H1 (cell line): Measurements from ENCODE around the gene ABHD6. TPM values are rescaled to one million over a fixed set of nuclear protein-coding genes. Genes with fewer than 3 reads are reported as not detected.
A peak's percentile ranks its signal among the peaks of the same experiment; 100 is the strongest.

Source experiments
- CTCF ChIA-PET: fragments of 300-600 bp; sonication (Branson Sonifier 250); formaldehyde crosslinking; loops from one replicate; lab custom pipeline; 2021; ENCODE audit not compliant: partially characterized antibody; lab: Charles Lee
- POLR2A ChIA-PET: fragments of 300-600 bp; sonication (Branson Sonifier 250); formaldehyde crosslinking; loops from one replicate; lab custom pipeline; 2021; ENCODE audit warnings: inconsistent platforms; ENCODE audit not compliant: partially characterized antibody; lab: Charles Lee
- DNase-seq, 2 experiments: peaks; one replicate each; pipeline versions ENCODE4 v3.0.0 to v3.0.0-alpha.2; 2010 to 2022; ENCODE audit warnings: low spot score in 2 of 2, low read depth in 1 of 2, mixed read lengths in 1 of 2
- FAIRE-seq: peaks from 2 replicates; lab custom pipeline; 2011; peaks lifted over from hg19 to GRCh38; lab: Jason Lieb, UNC
- H2AFZ ChIP-seq: 2 replicates; pipeline ENCODE4 v1.8.1; 2012; ENCODE audit warnings: low read length, inconsistent platforms
- H2AK5ac ChIP-seq: 2 replicates; pipeline ENCODE4 v1.6.1; 2013; ENCODE audit warnings: low read depth, low read length
- H2BK120ac ChIP-seq: replicated peaks from 2 replicates; pipeline ENCODE3; 2013; ENCODE audit warnings: low read depth, low read length, inconsistent platforms
- H2BK12ac ChIP-seq: 2 replicates; pipeline ENCODE4 v1.6.1; 2013; ENCODE audit warnings: low read depth, low read length
- H2BK15ac ChIP-seq: 2 replicates; pipeline ENCODE4 v1.6.1; 2013; ENCODE audit warnings: low read length
- H2BK20ac ChIP-seq: 2 replicates; pipeline ENCODE4 v1.6.1; 2013; ENCODE audit warnings: low read length
- H2BK5ac ChIP-seq: 2 replicates; pipeline ENCODE4 v1.6.1; 2013; ENCODE audit warnings: low read depth, low read length
- H3K14ac ChIP-seq: 2 replicates; pipeline ENCODE4 v1.6.1; 2013; ENCODE audit warnings: inconsistent platforms; ENCODE audit not compliant: insufficient read length
- H3K18ac ChIP-seq: 2 replicates; pipeline ENCODE4 v1.6.1; 2013; ENCODE audit warnings: low read length; ENCODE audit errors: extremely low read depth
- H3K23ac ChIP-seq: 2 replicates; pipeline ENCODE4 v1.6.1; 2013; ENCODE audit warnings: inconsistent platforms; ENCODE audit not compliant: insufficient read length
- H3K23me2 ChIP-seq: 2 replicates; pipeline ENCODE4 v1.6.1; 2013; ENCODE audit warnings: low read depth, low read length
- H3K27ac ChIP-seq: 2 replicates; pipeline ENCODE4 v1.6.1; 2011; ENCODE audit warnings: low read depth, low read length, inconsistent platforms
- H3K27me3 ChIP-seq, 4 experiments: replicated peaks in 1 of 4; 1 replicate in 1 of 4; 2 replicates in 3 of 4; pipeline versions ENCODE4 v1.6.1 to v1.8.1; 2011 to 2013; ENCODE audit warnings: low read length in 3 of 4, mild to moderate bottlenecking in 3 of 4, inconsistent platforms in 2 of 4, mixed read lengths in 2 of 4, moderate library complexity in 1 of 4; ENCODE audit not compliant: control insufficient read depth in 3 of 4, insufficient read depth in 3 of 4; ENCODE audit errors: extremely low read depth in 1 of 4
- H3K36me3 ChIP-seq, 4 experiments: 2 replicates each; pipeline versions ENCODE4 v1.6.1 to v1.8.1; 2011 to 2013; ENCODE audit warnings: mild to moderate bottlenecking in 4 of 4, low read length in 3 of 4, moderate library complexity in 2 of 4, control low read depth in 1 of 4, inconsistent platforms in 1 of 4; ENCODE audit not compliant: insufficient read depth in 4 of 4, control insufficient read depth in 2 of 4
- H3K4ac ChIP-seq: replicated peaks from 2 replicates; pipeline ENCODE3; 2013; ENCODE audit warnings: low read length, low read depth, mixed read lengths, inconsistent platforms; ENCODE audit not compliant: insufficient read length
- H3K4me1 ChIP-seq, 4 experiments: replicated peaks in 1 of 4; 1 replicate in 1 of 4; 2 replicates in 3 of 4; pipeline versions ENCODE4 v1.6.1 to v1.8.1; 2011 to 2013; ENCODE audit warnings: low read length in 3 of 4, inconsistent platforms in 2 of 4, mixed read lengths in 1 of 4; ENCODE audit not compliant: insufficient read depth in 4 of 4, control insufficient read depth in 3 of 4
- H3K4me2 ChIP-seq, 2 experiments: 2 replicates each; pipeline versions ENCODE4 v1.6.1 to v1.8.1; 2011 to 2013; ENCODE audit warnings: low read depth in 2 of 2, low read length in 2 of 2, control low read depth in 1 of 2, inconsistent platforms in 1 of 2, mild to moderate bottlenecking in 1 of 2; ENCODE audit not compliant: insufficient read depth in 1 of 2
- H3K4me3 ChIP-seq, 4 experiments: fragments of 200-600, 300-600 bp in 1 of 4; sonication (generic), shearing (Covaris generic), sonication (Bioruptor Twin) in 1 of 4; 2 replicates each; pipeline versions ENCODE4 v1.5.1 to v1.8.1; 2011 to 2016; ENCODE audit warnings: low read length in 4 of 4, low read depth in 3 of 4, control low read depth in 2 of 4, inconsistent platforms in 2 of 4, mild to moderate bottlenecking in 2 of 4, mixed read lengths in 1 of 4, moderate library complexity in 1 of 4; ENCODE audit not compliant: insufficient read depth in 2 of 4; ENCODE audit errors: extremely low read depth in 1 of 4
- H3K56ac ChIP-seq: replicated peaks from 2 replicates; pipeline ENCODE3; 2013; ENCODE audit warnings: low read depth, mild to moderate bottlenecking, mixed read lengths, low read length, inconsistent platforms; ENCODE audit not compliant: insufficient read length
- H3K79me1 ChIP-seq: 2 replicates; pipeline ENCODE4 v1.6.1; 2013; ENCODE audit warnings: low read depth, low read length, control low read depth
- H3K79me2 ChIP-seq, 2 experiments: 2 replicates each; pipeline versions ENCODE4 v1.6.1 to v1.8.1; 2012 to 2013; ENCODE audit warnings: low read length in 2 of 2, mild to moderate bottlenecking in 2 of 2, inconsistent platforms in 1 of 2; ENCODE audit not compliant: insufficient read depth in 2 of 2, control insufficient read depth in 1 of 2
- H3K9ac ChIP-seq, 4 experiments: replicated peaks in 1 of 4; 1 replicate in 1 of 4; 2 replicates in 3 of 4; pipeline versions ENCODE4 v1.6.1 to v1.8.1; 2011 to 2013; ENCODE audit warnings: low read depth in 3 of 4, low read length in 3 of 4, control low read depth in 2 of 4, mild to moderate bottlenecking in 2 of 4, moderate library complexity in 2 of 4, inconsistent platforms in 1 of 4; ENCODE audit errors: extremely low read depth in 1 of 4
- H3K9me3 ChIP-seq, 2 experiments: 2 replicates each; pipeline versions ENCODE4 v1.6.1 to v1.8.1; 2012 to 2013; ENCODE audit warnings: mild to moderate bottlenecking in 2 of 2, moderate library complexity in 2 of 2, control low read depth in 1 of 2, inconsistent platforms in 1 of 2, low read depth in 1 of 2, low read length in 1 of 2, mixed read lengths in 1 of 2; ENCODE audit not compliant: insufficient read depth in 2 of 2
- H4K20me1 ChIP-seq, 2 experiments: replicated peaks in 1 of 2; 2 replicates each; pipeline versions ENCODE3 to v1.8.1; 2011 to 2013; ENCODE audit warnings: inconsistent platforms in 2 of 2, low read length in 2 of 2, mild to moderate bottlenecking in 1 of 2; ENCODE audit not compliant: insufficient read depth in 2 of 2, control insufficient read depth in 1 of 2
- H4K5ac ChIP-seq: 2 replicates; pipeline ENCODE4 v1.6.1; 2013; ENCODE audit warnings: low read length, low read depth, mixed read lengths, inconsistent platforms; ENCODE audit not compliant: insufficient read length
- H4K8ac ChIP-seq: 2 replicates; pipeline ENCODE4 v1.8.0; 2013; ENCODE audit warnings: mild to moderate bottlenecking, moderate library complexity, low read length, inconsistent platforms; ENCODE audit not compliant: insufficient read depth; ENCODE audit errors: extremely low read depth
- H4K91ac ChIP-seq: replicated peaks from 2 replicates; pipeline ENCODE3; 2013; ENCODE audit warnings: low read length, mixed read lengths, inconsistent platforms; ENCODE audit not compliant: insufficient read length
- CTCF ChIP-seq, 3 experiments: IDR thresholded peaks; 1 replicate in 2 of 3; 2 replicates in 1 of 3; pipeline versions ENCODE4 v1.5.1 to v1.6.1; 2011; ENCODE audit warnings: low read length in 3 of 3, mild to moderate bottlenecking in 3 of 3, inconsistent platforms in 2 of 3, low read depth in 1 of 3, moderate library complexity in 1 of 3; ENCODE audit not compliant: insufficient read depth in 1 of 3; ENCODE audit errors: control extremely low read depth in 1 of 3
- RAD21 ChIP-seq, 2 experiments: IDR thresholded peaks in 1 of 2; conservative IDR thresholded peaks in 1 of 2; 2 replicates each; pipeline ENCODE4 v1.6.1; 2011; ENCODE audit warnings: low read depth in 2 of 2, low read length in 2 of 2, improper control_type of control experiment in 1 of 2, inconsistent platforms in 1 of 2, mild to moderate bottlenecking in 1 of 2, moderate library complexity in 1 of 2
- WGBS, 2 experiments: shearing (Covaris generic) in 1 of 2; methylation state at CpG; one replicate each; pipeline versions ENCODE4 v1.1.6 to v1.1.7; 2013 to 2015; ENCODE audit warnings: low lambda C conversion rate in 2 of 2, mixed read lengths in 2 of 2, inconsistent platforms in 1 of 2, low coverage in 1 of 2, missing lambda C conversion rate in 1 of 2; ENCODE audit not compliant: insufficient replicate concordance in 2 of 2, insufficient coverage in 1 of 2, insufficient read length in 1 of 2; ENCODE audit errors: extremely low coverage in 1 of 2, missing lambda C conversion rate in 1 of 2; 5-methylcytosine and 5-hydroxymethylcytosine counted together
- polyA plus RNA-seq, 7 experiments: library from polyadenylated mRNA; depleted of rRNA in 3 of 7; stranded (reverse) in 5 of 7; unstranded in 2 of 7; fragments of >200 nt in 5 of 7; fragments of 200-250 nt in 2 of 7; gene quantifications; 1 replicate in 5 of 7; 2 replicates in 1 of 7; 4 replicates in 1 of 7; pipeline versions ENCODE4 v1.2.1 to v1.2.3, GENCODE V29; 2011 to 2013; ENCODE audit warnings: missing spikeins in 2 of 7, mixed read lengths in 2 of 7
- total RNA-seq: library from RNA; stranded (reverse); fragmentation: NEBNext Ultra II Directional; extraction: Animal tissue kit (Norgen Biotek cat#: 25700); gene quantifications from 2 replicates; pipeline ENCODE4 v1.2.1, GENCODE V29; 2021

The ABHD6 gene
- total and polyA plus RNA-seq, 2 of the 8 experiments (the other 6 are each of a cell fraction or from before 2014, with no cell fraction given), result 5.9 to 6.6 TPM

GRCh38 chr3:58214484-58215316 is 22.9 kb upstream of the ABHD6 start:
- Histone ChIP-seq H3K9ac (no peak overlapping the region), H3K4me1 (peaks cover 0 to 3% (median under 1%) of the 10 kb centered on the region in 4 experiments; a peak in 3 of 7 replicates), H4K20me1 (no peaks in the 10 kb centered on the region), H2BK120ac (no peak overlapping the region), H3K27ac (no peak overlapping the region), H3K18ac (no peak overlapping the region), H2BK5ac (no peak overlapping the region), H2AK5ac (no peak overlapping the region), H3K27me3 (peaks cover 0 to 3% (median 0%) of the 10 kb centered on the region in 4 experiments; a peak in 1 of 7 replicates), H2AFZ (no peak overlapping the region)
- TF ChIP-seq RAD21 (IDR thresholded peaks at IDR 0.05 in 1 of 2, conservative IDR thresholded peaks at IDR 0.05 in 1 of 2; ENCODE audit: low read depth in 2 of 2, low read length in 2 of 2), result no peak
- TF ChIP-seq CTCF (IDR thresholded peaks at IDR 0.05; ENCODE audit: control extremely low read depth in 1 of 3, insufficient read depth in 1 of 3, low read depth in 1 of 3, low read length in 3 of 3), result peak; percentile 10 to 45 (median 23); a peak in 2 of 4 replicates
- TF ChIP-seq, all 59 proteins: peak for 1
- Histone ChIP-seq H3K4me3 (no peak overlapping the region), H4K8ac (no peak overlapping the region), H4K5ac (no peak overlapping the region), H3K23me2 (no peaks in the 10 kb centered on the region; the same call in 1 of the 2 replicates), H2BK15ac (no peak overlapping the region), H3K4ac (no peak overlapping the region), H2BK20ac (no peak overlapping the region), H4K91ac (no peak overlapping the region), H3K79me2 (no peaks in the 10 kb centered on the region), H3K36me3 (no peaks in the 10 kb centered on the region), H3K23ac (no peak overlapping the region), H3K56ac (no peak overlapping the region), H3K4me2 (no peak overlapping the region), H3K79me1 (no peaks in the 10 kb centered on the region), H2BK12ac (no peak overlapping the region), H3K14ac (no peak overlapping the region), H3K9me3 (no peaks in the 10 kb centered on the region)
- DNase-seq (no peak), FAIRE-seq (peak; percentile 39)
- 81% methylated on average over 7 of the region's 7 CpGs; no CpG with 5 or more reads in 1 of the 2 experiments for WGBS, 2 experiments
- ChIA-PET CTCF (interaction anchor here (1.1 to 10.5 kb wide), 11 partner anchors 9 to 88 kb away, joined by 3 to 128 read pairs (median 5); partner anchors contain the start of genes HTD2 and RPP14), POLR2A (interaction anchor here (0.8 to 1.1 kb wide), 2 partner anchors 9 to 14 kb away, joined by 3 read pairs; no protein-coding TSS in a partner anchor)
